UCSD-AML1 (cell line): ENCODE measurements around the gene ZNF74.
"Not testable (repeated sequence)": the region's sequence is repeated elsewhere in the genome, so short reads cannot be mapped to it uniquely, and the experiment has no call there.

Experiments used
- DNase-seq: peaks from one replicate; lab custom pipeline; 2025; ENCODE audit not compliant: unreplicated experiment; lab: John Stamatoyannopoulos, UW

Gene ZNF74

DNA sequence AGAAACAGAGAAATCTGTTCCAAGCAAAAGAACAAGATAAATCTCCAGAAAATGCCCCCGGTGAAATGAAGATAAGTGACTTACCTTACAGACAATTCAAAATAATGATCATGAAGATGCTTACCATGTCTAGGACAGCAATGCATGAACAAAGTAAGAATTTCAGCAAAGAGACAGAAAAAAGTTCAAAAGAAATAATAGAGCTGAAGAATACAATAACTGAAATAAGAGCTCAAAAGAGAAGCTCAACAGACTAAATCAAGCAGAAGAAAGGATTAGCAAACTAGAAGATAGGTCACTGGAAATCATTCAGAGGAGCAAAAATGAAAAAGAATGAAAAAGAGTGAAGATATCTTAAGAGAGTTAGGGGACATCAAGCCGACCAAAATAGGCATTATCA is 19.8 kb upstream of the ZNF74 start:
- not testable (repeated sequence) for DNase-seq

- DNase-seq, result not testable (repeated sequence)
These were observed 17.7 kb upstream of the ZNF74 start for GRCh38 chr22:20376281-20376680.

GRCh38 chr22:20376983-20377382 is 17.0 kb upstream of the ZNF74 start:
- DNase-seq, result not testable (repeated sequence)

GRCh38 chr22:20378110-20378509 is 15.8 kb upstream of the ZNF74 start:
- no peak for DNase-seq

DNA sequence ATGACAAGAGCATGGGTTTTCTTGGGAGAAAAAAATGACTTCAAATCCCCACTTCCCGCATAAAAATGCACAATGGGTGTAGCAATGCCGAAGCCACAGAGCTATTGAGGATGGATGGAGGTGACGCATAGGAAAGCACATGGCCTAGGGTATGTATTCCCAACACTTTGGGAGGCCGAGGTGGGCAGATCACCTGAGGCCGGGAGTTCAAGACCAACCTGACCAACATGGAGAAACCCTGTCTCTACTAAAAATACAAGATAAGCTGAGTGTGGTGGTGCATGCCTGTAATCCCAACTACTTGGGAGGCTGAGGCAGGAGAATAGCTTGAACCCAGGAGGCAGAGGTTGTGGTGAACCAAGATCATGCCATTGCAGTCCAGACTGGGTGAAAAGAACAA is 15.3 kb upstream of the ZNF74 start:
- not testable (repeated sequence) for DNase-seq

DNA sequence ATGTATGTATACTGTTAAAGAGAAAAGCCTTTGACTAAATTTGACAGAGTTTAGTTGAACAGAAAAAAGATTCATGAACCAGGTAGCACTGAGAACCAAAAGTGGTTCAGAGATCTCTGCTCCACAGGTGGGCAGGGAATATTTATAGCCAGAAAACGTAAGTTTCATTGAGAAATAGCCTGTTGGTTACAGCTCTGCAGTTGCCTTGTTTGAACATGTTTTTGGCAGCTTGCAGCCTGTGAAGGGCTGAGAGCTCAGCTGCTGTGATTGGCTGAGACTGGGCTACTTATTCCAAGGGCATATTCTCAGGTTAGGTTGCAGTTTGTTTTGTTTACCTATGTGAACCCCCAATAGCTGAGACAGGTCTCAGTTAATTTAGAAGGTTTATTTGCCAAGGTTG is 13.5 kb upstream of the ZNF74 start:
- no peak for DNase-seq

DNA sequence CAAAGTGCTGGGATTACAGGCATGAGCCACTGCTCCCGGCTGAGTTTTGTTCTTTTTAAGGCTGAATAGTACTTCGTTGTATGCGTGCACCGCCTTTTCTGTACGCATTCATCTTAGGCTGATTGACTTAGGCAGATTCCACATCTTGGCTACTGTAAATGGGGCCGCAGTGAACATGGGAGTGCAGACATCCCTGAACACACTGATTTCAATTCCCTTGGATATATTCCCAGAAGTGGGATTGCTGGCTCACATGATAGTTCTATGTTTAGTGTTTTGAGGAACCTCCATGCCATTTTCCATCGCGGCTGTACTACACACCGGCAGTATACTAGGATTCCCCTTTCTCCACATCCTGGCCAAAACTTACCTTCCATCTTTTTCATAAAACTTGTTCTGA is 10.4 kb upstream of the ZNF74 start:
- DNase-seq, result no peak

- DNase-seq, result no peak
These were observed 9.8 kb upstream of the ZNF74 start for GRCh38 chr22:20384171-20384570.

- no peak for DNase-seq
These were observed 9.1 kb upstream of the ZNF74 start for GRCh38 chr22:20384865-20385264.

GRCh38 chr22:20386336-20386735 is 7.6 kb upstream of the ZNF74 start:
- DNase-seq, result no peak

DNA sequence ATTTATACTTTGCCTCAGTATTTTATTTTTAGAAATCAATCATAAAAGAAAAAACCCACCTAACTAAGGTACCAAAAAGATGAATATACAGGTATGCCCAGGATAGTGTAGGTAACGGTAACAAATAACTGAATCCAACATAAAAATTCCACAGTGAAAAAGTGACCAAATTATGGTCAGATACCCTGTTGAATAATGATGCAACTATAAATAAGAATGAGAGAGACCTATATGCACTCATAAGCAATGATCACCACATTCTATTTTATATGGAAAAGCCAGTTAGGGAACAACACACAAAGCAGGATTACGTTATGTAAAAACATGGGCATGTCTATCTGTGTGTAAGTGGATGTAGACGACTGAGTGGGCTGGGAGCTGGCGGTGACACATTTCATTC is 7.0 kb upstream of the ZNF74 start:
- no peak for DNase-seq

DNA sequence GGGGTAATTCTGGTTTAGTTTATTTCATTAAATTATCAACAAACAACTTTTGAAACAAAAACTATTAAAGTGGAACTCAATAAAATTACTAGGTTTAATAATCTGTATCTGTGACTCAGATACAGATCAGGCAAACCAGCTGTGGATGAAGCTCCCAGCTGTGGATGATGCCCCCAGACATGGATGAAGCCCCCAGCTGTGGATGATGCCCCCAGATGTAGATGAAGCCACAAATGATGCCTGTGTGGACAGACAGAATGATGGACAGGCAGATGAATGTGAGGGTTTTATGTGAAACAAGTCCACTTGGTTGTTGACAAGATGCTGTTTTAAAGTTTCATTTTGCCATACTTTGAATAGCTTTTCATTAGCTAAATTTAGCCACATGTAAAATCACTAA is 5.8 kb upstream of the ZNF74 start:
- DNase-seq, result no peak

- no peak for DNase-seq
These were observed 4.7 kb upstream of the ZNF74 start for GRCh38 chr22:20389288-20389687.

- DNase-seq, result no peak
These were observed 3.5 kb upstream of the ZNF74 start for GRCh38 chr22:20390394-20390907.

DNA sequence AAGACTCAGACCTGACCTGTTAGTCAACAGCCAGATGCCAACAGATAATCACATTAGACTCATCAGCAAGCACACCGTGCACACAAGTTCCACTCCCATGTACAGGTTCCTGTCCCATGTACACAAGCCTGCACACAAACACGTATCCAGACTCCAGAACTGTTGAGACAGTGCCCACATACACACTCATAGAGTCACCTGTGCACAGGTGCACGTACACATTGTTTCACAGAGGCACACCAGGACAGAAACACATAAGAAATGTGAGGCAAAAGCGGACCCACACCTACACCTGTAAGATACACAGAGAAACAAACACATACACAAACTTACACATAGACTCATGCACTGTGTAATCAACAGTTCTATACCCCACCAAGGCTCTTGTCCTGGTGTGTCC is 2.7 kb upstream of the ZNF74 start:
- DNase-seq, result no peak

GRCh38 chr22:20392365-20392881 is 1.5 kb upstream of the ZNF74 start:
- DNase-seq, result not testable (repeated sequence)

- no peak for DNase-seq
These were observed 807 bp upstream of the ZNF74 start for GRCh38 chr22:20392983-20393704.

DNA sequence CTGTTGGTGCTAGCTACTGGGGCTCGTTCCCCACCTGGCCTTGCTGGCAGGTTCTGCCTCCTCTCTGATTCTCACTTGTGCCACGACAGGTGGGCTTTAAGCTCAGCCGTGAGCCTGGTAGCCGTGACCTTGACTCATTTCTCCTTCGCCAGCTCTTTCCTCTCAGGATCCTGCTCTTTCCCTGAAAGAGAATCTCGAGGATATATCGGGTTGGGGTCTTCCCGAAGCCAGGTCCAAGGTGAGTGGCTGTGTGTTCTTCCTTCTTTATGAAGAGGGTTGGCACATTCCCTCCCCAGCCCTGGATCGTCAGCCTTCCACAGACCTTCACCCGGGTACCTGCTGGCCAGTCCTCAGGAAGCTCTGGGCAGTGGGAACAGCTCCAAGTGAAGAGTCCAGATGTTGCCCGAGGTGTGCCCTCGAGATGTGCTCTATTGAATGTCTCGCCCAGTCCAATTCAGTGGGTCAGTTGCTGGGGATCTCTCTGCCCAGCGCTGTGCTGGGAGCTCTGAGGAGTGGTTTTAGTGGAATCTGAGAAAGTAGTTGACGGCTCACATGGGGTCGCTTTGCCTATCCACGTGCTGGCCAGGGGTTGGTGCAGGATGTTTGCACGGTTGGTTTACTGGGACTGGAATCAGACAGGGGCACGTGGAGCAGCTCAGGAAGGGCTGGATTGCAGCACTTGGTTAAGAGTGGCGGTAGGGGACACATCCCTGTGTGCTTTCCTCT is 1.4 kb downstream of the ZNF74 start:
- no peak for DNase-seq

DNA sequence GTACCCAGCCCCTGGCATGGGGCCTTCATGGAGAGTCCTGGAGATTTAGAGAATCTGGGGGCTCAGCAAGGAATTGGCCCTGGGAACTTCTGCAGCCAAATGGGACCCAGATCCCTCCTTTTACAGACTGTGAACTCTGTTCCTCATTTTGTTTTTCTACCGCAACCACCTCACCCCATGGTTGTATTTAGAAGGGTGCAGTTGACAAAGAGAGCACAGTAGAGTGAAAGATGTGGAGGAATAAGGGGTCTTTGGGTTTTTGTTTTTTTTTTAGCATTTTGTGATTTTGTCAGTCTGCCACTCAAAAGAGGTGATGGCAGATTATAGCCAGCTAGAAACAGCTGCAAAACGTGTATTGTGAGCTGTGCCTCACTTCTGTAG is 1.9 kb downstream of the ZNF74 start:
- DNase-seq, result no peak

- no peak for DNase-seq
These were observed 2.7 kb downstream of the ZNF74 start for GRCh38 chr22:20396639-20397038.

- no peak for DNase-seq
These were observed 3.5 kb downstream of the ZNF74 start for GRCh38 chr22:20397498-20397897.

DNA sequence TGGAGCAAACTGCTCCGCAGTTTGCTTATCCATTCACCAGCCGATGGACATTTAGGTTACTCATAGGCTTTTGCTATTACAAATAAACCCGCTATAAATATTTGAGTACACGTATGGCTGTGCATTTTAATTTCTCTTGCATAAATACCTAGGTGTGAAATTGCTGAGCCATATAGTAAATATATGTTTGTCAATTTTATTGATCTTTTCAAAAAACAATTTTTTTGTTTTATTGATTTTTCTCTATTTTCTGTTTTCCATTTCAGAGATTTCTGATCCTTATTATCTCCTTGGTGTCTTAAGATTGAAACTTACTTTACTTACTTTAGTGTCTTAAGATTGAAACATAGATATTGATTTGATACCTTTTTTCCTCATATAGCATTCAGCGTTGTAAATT is 4.5 kb downstream of the ZNF74 start:
- DNase-seq, result no peak
